HG03175 (cell line): ENCODE data around the gene PAM.
"Not testable (repeated sequence)": the region's sequence is repeated elsewhere in the genome, so short reads cannot be mapped to it uniquely, and the experiment has no call there.

Source experiments
- ATAC-seq: cut with Tn5 transposase; IDR thresholded peaks from one replicate; pipeline ENCODE4 v1.9.1; 2021; ENCODE audit warnings: mild to moderate bottlenecking, moderate library complexity; ENCODE audit not compliant: unreplicated experiment

Gene PAM

GRCh38 chr5:102891175-102891574 is 136.1 kb downstream of the PAM start:
- ATAC-seq, result no peak

- ATAC-seq, result no peak
These were observed 138.8 kb downstream of the PAM start for GRCh38 chr5:102893942-102894341.

- ATAC-seq, result no peak
These were observed 140.1 kb downstream of the PAM start for GRCh38 chr5:102895234-102895633.

GRCh38 chr5:102895976-102896375 is 140.9 kb downstream of the PAM start:
- ATAC-seq, result no peak

GRCh38 chr5:102901424-102902134 is 146.5 kb downstream of the PAM start:
- ATAC-seq, result no peak

- ATAC-seq, result no peak
These were observed 147.0 kb downstream of the PAM start for GRCh38 chr5:102902135-102902448.

GRCh38 chr5:102902647-102903046 is 147.5 kb downstream of the PAM start:
- no peak for ATAC-seq

- ATAC-seq, result no peak
These were observed 148.2 kb downstream of the PAM start for GRCh38 chr5:102903074-102903871.

- no peak for ATAC-seq
These were observed 150.0 kb downstream of the PAM start for GRCh38 chr5:102905056-102905455.

- ATAC-seq, result not testable (repeated sequence)
These were observed 152.0 kb downstream of the PAM start for GRCh38 chr5:102907099-102907498.

- ATAC-seq, result no peak
These were observed 155.4 kb downstream of the PAM start for GRCh38 chr5:102910240-102911226.

- no peak for ATAC-seq
These were observed 156.9 kb downstream of the PAM start for GRCh38 chr5:102911973-102912372.

- ATAC-seq, result no peak
These were observed 161.0 kb downstream of the PAM start for GRCh38 chr5:102916109-102916508.

GRCh38 chr5:102918986-102919610 is 164.0 kb downstream of the PAM start:
- ATAC-seq, result no peak

- ATAC-seq, result no peak
These were observed 165.7 kb downstream of the PAM start for GRCh38 chr5:102920762-102921161.

- ATAC-seq, result no peak
These were observed 166.4 kb downstream of the PAM start for GRCh38 chr5:102921341-102922044.

- ATAC-seq, result no peak
These were observed 167.1 kb downstream of the PAM start for GRCh38 chr5:102922111-102922720.

- no peak for ATAC-seq
These were observed 167.8 kb downstream of the PAM start for GRCh38 chr5:102922799-102923477.

- ATAC-seq, result no peak
These were observed 169.9 kb downstream of the PAM start for GRCh38 chr5:102924963-102925362.
